T-helper 2 cell treated with Interferon-gamma antibody and Interleukin-4, amounts not matched to agents 5 μg/mL and 100 μg/mL, for 36 hours (primary cell): ENCODE data around the gene MAPK10.

Experiments
- DNase-seq: peaks from one replicate; pipeline ENCODE4 v3.0.0; 2021; ENCODE audit warnings: low spot score
- H3K27ac Mint-ChIP-seq: one replicate; pipeline ENCODE4 v1.8.0; 2021; ENCODE audit warnings: mild to moderate bottlenecking, mixed read lengths
- H3K27me3 Mint-ChIP-seq: one replicate; pipeline ENCODE4 v1.8.0; 2021; ENCODE audit warnings: low read depth, mixed read lengths
- H3K36me3 Mint-ChIP-seq: one replicate; pipeline ENCODE4 v1.8.0; 2021; ENCODE audit warnings: low read depth, mixed read lengths
- H3K4me1 Mint-ChIP-seq: one replicate; pipeline ENCODE4 v1.8.0; 2021; ENCODE audit warnings: low read depth, mixed read lengths
- H3K4me3 Mint-ChIP-seq: one replicate; pipeline ENCODE4 v1.8.0; 2022; ENCODE audit warnings: mild to moderate bottlenecking, moderate library complexity, mixed read lengths
- H3K9me3 Mint-ChIP-seq: one replicate; pipeline ENCODE4 v1.8.0; 2021; ENCODE audit warnings: mixed read lengths

MAPK10 gene

GRCh38 chr4:86242677-86243076 lies 117.2 kb downstream of the MAPK10 start:
- Mint-ChIP-seq H3K4me1 (no peaks in the 10 kb centered on the region), H3K27ac (no peak overlapping the region), H3K9me3 (peaks cover 11% of the 10 kb centered on the region), H3K4me3 (no peak overlapping the region), H3K27me3 (no peaks in the 10 kb centered on the region), H3K36me3 (no peaks in the 10 kb centered on the region)
- no peak for DNase-seq

GRCh38 chr4:86235549-86235948 lies 124.3 kb downstream of the MAPK10 start:
- H3K4me1 Mint-ChIP-seq = no peaks in the 10 kb centered on the region
- peaks cover 10% of the 10 kb centered on the region for H3K9me3 Mint-ChIP-seq
- H3K27me3 Mint-ChIP-seq = no peaks in the 10 kb centered on the region
- no peak overlapping the region for H3K4me3 Mint-ChIP-seq
- no peak for DNase-seq
- no peaks in the 10 kb centered on the region for H3K36me3 Mint-ChIP-seq
- no peak overlapping the region for H3K27ac Mint-ChIP-seq

- H3K36me3 Mint-ChIP-seq = no peaks in the 10 kb centered on the region
- peaks cover 5% of the 10 kb centered on the region for H3K9me3 Mint-ChIP-seq
Observed at GRCh38 chr4:86233681-86234080, 126.2 kb downstream of the MAPK10 start.

GRCh38 chr4:86233090-86233489 lies 126.8 kb downstream of the MAPK10 start:
- Mint-ChIP-seq H3K9me3 (peaks cover 5% of the 10 kb centered on the region), H3K4me3 (no peak overlapping the region), H3K27ac (no peak overlapping the region), H3K4me1 (no peaks in the 10 kb centered on the region), H3K36me3 (no peaks in the 10 kb centered on the region), H3K27me3 (no peaks in the 10 kb centered on the region)
- DNase-seq = no peak

More at GRCh38 chr4:86233681-86234080, 126.2 kb downstream of the MAPK10 start:
- DNase-seq = no peak
- Mint-ChIP-seq H3K27ac (no peak overlapping the region), H3K4me1 (no peaks in the 10 kb centered on the region), H3K4me3 (no peak overlapping the region), H3K27me3 (no peaks in the 10 kb centered on the region)

- H3K27ac Mint-ChIP-seq = no peak overlapping the region
- DNase-seq = no peak
- no peak overlapping the region for H3K4me3 Mint-ChIP-seq
- no peaks in the 10 kb centered on the region for H3K9me3 Mint-ChIP-seq
- H3K27me3 Mint-ChIP-seq = no peaks in the 10 kb centered on the region
- no peaks in the 10 kb centered on the region for H3K36me3 Mint-ChIP-seq
- no peaks in the 10 kb centered on the region for H3K4me1 Mint-ChIP-seq
Observed at GRCh38 chr4:86223472-86223871, 136.4 kb downstream of the MAPK10 start.

GRCh38 chr4:86221002-86221401 lies 138.9 kb downstream of the MAPK10 start:
- Mint-ChIP-seq H3K4me1 (no peaks in the 10 kb centered on the region), H3K27me3 (no peaks in the 10 kb centered on the region), H3K36me3 (no peaks in the 10 kb centered on the region), H3K27ac (no peak overlapping the region), H3K9me3 (no peaks in the 10 kb centered on the region), H3K4me3 (no peak overlapping the region)
- no peak for DNase-seq

GRCh38 chr4:86220121-86220520 lies 139.7 kb downstream of the MAPK10 start:
- H3K4me3 Mint-ChIP-seq = no peak overlapping the region
- H3K27ac Mint-ChIP-seq = no peak overlapping the region
- H3K9me3 Mint-ChIP-seq = no peaks in the 10 kb centered on the region
- H3K36me3 Mint-ChIP-seq = no peaks in the 10 kb centered on the region
- H3K4me1 Mint-ChIP-seq = no peaks in the 10 kb centered on the region
- H3K27me3 Mint-ChIP-seq = no peaks in the 10 kb centered on the region
- DNase-seq = no peak

- Mint-ChIP-seq H3K27ac (no peak overlapping the region), H3K9me3 (no peaks in the 10 kb centered on the region), H3K4me1 (no peaks in the 10 kb centered on the region), H3K4me3 (no peak overlapping the region), H3K36me3 (no peaks in the 10 kb centered on the region), H3K27me3 (no peaks in the 10 kb centered on the region)
- no peak for DNase-seq
Observed at GRCh38 chr4:86218746-86219473, 140.9 kb downstream of the MAPK10 start.

GRCh38 chr4:86203176-86203575 lies 156.7 kb downstream of the MAPK10 start:
- Mint-ChIP-seq H3K4me3 (no peak overlapping the region), H3K36me3 (no peaks in the 10 kb centered on the region), H3K27me3 (no peaks in the 10 kb centered on the region), H3K27ac (no peak overlapping the region), H3K4me1 (no peaks in the 10 kb centered on the region), H3K9me3 (peaks cover 3% of the 10 kb centered on the region)
- DNase-seq = no peak

- Mint-ChIP-seq H3K27ac (no peak overlapping the region), H3K4me1 (no peaks in the 10 kb centered on the region), H3K4me3 (no peak overlapping the region), H3K9me3 (peaks cover 12% of the 10 kb centered on the region), H3K36me3 (no peaks in the 10 kb centered on the region), H3K27me3 (no peaks in the 10 kb centered on the region)
- DNase-seq = no peak
Observed at GRCh38 chr4:86185659-86186058, 174.2 kb downstream of the MAPK10 start.

GRCh38 chr4:86184901-86185285 lies 175.0 kb downstream of the MAPK10 start:
- Mint-ChIP-seq H3K27ac (no peak overlapping the region), H3K9me3 (peaks cover 15% of the 10 kb centered on the region), H3K36me3 (no peaks in the 10 kb centered on the region), H3K4me1 (no peaks in the 10 kb centered on the region), H3K4me3 (no peak overlapping the region), H3K27me3 (no peaks in the 10 kb centered on the region)
- no peak for DNase-seq

GRCh38 chr4:86184216-86184900 lies 175.5 kb downstream of the MAPK10 start:
- no peak for DNase-seq
- H3K4me1 Mint-ChIP-seq = no peaks in the 10 kb centered on the region

GRCh38 chr4:86181585-86181984 lies 178.3 kb downstream of the MAPK10 start:
- Mint-ChIP-seq H3K4me1 (no peaks in the 10 kb centered on the region), H3K36me3 (no peaks in the 10 kb centered on the region), H3K27ac (no peak overlapping the region), H3K27me3 (no peaks in the 10 kb centered on the region), H3K4me3 (no peak overlapping the region), H3K9me3 (peaks cover 13% of the 10 kb centered on the region)
- no peak for DNase-seq

More at GRCh38 chr4:86184216-86184900, 175.5 kb downstream of the MAPK10 start:
- H3K9me3 Mint-ChIP-seq = peaks cover 15% of the 10 kb centered on the region
- no peak overlapping the region for H3K27ac Mint-ChIP-seq
- H3K27me3 Mint-ChIP-seq = no peaks in the 10 kb centered on the region
- no peak overlapping the region for H3K4me3 Mint-ChIP-seq
- H3K36me3 Mint-ChIP-seq = no peaks in the 10 kb centered on the region

GRCh38 chr4:86178211-86178610 lies 181.6 kb downstream of the MAPK10 start:
- no peaks in the 10 kb centered on the region for H3K4me1 Mint-ChIP-seq
- H3K9me3 Mint-ChIP-seq = peaks cover 13% of the 10 kb centered on the region

More at GRCh38 chr4:86178211-86178610, 181.6 kb downstream of the MAPK10 start:
- no peak for DNase-seq
- Mint-ChIP-seq H3K27me3 (no peaks in the 10 kb centered on the region), H3K27ac (no peak overlapping the region), H3K4me3 (no peak overlapping the region), H3K36me3 (no peaks in the 10 kb centered on the region)
